ENCODE results near the gene FBXL19. TPM values are rescaled to one million over a fixed set of nuclear protein-coding genes. Genes with fewer than 3 reads are reported as not detected.

FBXL19 gene
- total and polyA plus RNA-seq, 2 of the 13 experiments (the other 11 are each of a cell fraction or from before 2014, with no cell fraction given): 6.0 to 13.7 TPM

- TF ChIP-seq ARID5B (CRISPR knock-in tag; IDR thresholded peaks at IDR 0.05) (no peak), SPEN (CRISPR knock-in tag; IDR thresholded peaks at IDR 0.05; ENCODE audit: low read depth) (no peak), ZNF709 (CRISPR knock-in tag; IDR thresholded peaks at IDR 0.05) (no peak), FOXO1 (CRISPR knock-in tag; IDR thresholded peaks at IDR 0.05) (0 out of 2 replicates have a peak, but pooled peaks have one; percentile 20), SP2 (CRISPR knock-in tag; IDR thresholded peaks at IDR 0.05) (0 out of 2 replicates have a peak, but pooled peaks have one; percentile 22), SP4 (CRISPR knock-in tag; IDR thresholded peaks at IDR 0.05) (no peak), KMT2A (CRISPR knock-in tag; IDR thresholded peaks at IDR 0.05) (no peak), ZBTB20 (CRISPR knock-in tag; IDR thresholded peaks at IDR 0.05; ENCODE audit: borderline replicate concordance, low read depth) (no peak), JUND (CRISPR knock-in tag; IDR thresholded peaks at IDR 0.05) (no peak), SALL1 (CRISPR knock-in tag; IDR thresholded peaks at IDR 0.05) (peak; percentile 11; the same call in 1 of the 2 replicates), THAP9 (CRISPR knock-in tag; IDR thresholded peaks at IDR 0.05; ENCODE audit: borderline replicate concordance) (no peak), SRY (CRISPR knock-in tag; IDR thresholded peaks at IDR 0.05) (no peak), CBX5 (CRISPR knock-in tag; IDR thresholded peaks at IDR 0.05; ENCODE audit: borderline replicate concordance) (no peak), DR1 (CRISPR knock-in tag; IDR thresholded peaks at IDR 0.05) (no peak), ZNF703 (CRISPR knock-in tag; IDR thresholded peaks at IDR 0.05; ENCODE audit: borderline replicate concordance) (no peak), NCOA1 (CRISPR knock-in tag; IDR thresholded peaks at IDR 0.05) (no peak), GATAD2A (CRISPR knock-in tag; IDR thresholded peaks at IDR 0.05) (no peak), HOXA3 (CRISPR knock-in tag; IDR thresholded peaks at IDR 0.05) (peak; percentile 75), NRL (CRISPR knock-in tag; IDR thresholded peaks at IDR 0.05; ENCODE audit: borderline replicate concordance) (no peak; the same call in 1 of the 2 replicates), ZNF326 (CRISPR knock-in tag; IDR thresholded peaks at IDR 0.05; ENCODE audit: borderline replicate concordance) (no peak), PLRG1 (conservative IDR thresholded peaks at IDR 0.05) (no peak)
- TF ChIP-seq, protein P1, sequence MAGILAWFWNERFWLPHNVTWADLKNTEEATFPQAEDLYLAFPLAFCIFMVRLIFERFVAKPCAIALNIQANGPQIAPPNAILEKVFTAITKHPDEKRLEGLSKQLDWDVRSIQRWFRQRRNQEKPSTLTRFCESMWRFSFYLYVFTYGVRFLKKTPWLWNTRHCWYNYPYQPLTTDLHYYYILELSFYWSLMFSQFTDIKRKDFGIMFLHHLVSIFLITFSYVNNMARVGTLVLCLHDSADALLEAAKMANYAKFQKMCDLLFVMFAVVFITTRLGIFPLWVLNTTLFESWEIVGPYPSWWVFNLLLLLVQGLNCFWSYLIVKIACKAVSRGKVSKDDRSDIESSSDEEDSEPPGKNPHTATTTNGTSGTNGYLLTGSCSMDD (CRISPR knock-in tag; IDR thresholded peaks at IDR 0.05): no peak
- TF ChIP-seq, protein P2, sequence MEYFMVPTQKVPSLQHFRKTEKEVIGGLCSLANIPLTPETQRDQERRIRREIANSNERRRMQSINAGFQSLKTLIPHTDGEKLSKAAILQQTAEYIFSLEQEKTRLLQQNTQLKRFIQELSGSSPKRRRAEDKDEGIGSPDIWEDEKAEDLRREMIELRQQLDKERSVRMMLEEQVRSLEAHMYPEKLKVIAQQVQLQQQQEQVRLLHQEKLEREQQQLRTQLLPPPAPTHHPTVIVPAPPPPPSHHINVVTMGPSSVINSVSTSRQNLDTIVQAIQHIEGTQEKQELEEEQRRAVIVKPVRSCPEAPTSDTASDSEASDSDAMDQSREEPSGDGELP (IDR thresholded peaks at IDR 0.05; ENCODE audit: borderline replicate concordance, low read depth): no peak
These were observed 26.3 kb upstream of the FBXL19 start (continued) for GRCh38 chr16:30896889-30897733.

Data from HepG2 (cell line).